Stimulated activated CD4-positive, alpha-beta T cell treated with anti-CD3 and anti-CD28 coated beads, Interleukin-12 subunit alpha, Interleukin-12 subunit beta, amount 100 ng/mL, for 4 hours (primary cell): ENCODE measurements around the gene ORC6.

Experiments
- DNase-seq: peaks from one replicate; pipeline ENCODE4 v3.0.0-alpha.2; 2020

Gene ORC6

DNA sequence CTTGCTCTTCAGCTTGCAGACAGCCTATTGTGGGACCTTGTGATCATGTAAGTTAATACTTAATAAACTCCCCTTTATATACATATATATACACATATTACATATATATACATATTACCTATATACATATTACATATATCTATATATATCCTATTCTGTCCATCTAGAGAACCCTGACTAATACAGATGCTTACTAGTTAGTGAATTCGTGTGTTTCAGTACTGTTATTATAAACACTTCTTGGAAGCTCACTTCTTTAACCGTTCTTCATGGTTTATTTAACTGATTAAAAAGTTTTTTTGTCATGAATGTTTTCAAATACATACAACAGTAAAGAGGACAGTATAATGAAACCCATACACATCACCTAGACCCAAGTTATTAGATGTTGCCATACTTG, 12.6 kb downstream of the ORC6 start:
- no peak for DNase-seq

DNA sequence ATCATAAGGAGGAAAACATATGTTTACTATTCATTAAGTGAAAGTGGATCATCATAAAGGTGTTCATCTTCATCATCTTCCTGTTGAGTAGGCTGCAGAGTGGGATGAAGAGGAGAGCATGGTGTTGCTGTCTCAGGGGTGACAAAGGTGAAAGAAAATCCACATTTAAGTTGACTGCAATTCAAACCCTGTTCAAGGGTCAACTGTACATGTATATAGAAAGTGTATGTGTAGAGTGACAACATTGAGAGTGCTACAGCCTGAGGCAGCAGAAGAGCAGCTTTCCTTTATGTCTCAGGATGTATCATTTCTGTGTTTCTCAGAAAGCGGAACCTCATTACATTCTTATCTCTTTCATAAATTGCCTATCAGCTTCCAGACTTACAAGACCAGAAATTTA, 17.2 kb downstream of the ORC6 start:
- no peak for DNase-seq

DNA sequence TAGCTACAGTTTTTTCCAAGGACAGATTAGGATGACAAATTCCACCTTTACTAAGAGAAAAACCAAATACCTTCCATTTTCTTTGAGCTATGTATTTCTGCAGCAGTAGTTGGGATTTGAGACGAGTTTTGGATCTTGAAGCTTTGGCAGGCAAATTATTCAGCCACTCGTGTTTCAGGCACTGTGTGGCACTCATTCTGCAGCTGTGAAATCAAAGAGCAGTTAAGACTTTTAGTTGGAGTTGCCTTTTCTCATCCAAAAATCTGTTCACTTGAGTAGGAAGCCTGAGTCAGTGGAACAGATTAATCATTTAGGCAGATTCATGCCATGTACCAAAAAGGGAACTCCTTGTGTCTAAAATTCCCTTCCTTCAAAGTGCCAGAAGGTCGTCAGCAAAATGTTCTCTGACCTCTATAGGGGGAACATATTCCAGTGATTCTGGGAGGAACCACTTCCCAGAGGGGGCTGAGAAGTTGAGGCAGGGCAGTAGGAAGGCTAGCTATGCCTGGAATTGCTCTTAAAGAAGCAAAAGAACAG, 20.1 kb downstream of the ORC6 start:
- no peak for DNase-seq

DNA sequence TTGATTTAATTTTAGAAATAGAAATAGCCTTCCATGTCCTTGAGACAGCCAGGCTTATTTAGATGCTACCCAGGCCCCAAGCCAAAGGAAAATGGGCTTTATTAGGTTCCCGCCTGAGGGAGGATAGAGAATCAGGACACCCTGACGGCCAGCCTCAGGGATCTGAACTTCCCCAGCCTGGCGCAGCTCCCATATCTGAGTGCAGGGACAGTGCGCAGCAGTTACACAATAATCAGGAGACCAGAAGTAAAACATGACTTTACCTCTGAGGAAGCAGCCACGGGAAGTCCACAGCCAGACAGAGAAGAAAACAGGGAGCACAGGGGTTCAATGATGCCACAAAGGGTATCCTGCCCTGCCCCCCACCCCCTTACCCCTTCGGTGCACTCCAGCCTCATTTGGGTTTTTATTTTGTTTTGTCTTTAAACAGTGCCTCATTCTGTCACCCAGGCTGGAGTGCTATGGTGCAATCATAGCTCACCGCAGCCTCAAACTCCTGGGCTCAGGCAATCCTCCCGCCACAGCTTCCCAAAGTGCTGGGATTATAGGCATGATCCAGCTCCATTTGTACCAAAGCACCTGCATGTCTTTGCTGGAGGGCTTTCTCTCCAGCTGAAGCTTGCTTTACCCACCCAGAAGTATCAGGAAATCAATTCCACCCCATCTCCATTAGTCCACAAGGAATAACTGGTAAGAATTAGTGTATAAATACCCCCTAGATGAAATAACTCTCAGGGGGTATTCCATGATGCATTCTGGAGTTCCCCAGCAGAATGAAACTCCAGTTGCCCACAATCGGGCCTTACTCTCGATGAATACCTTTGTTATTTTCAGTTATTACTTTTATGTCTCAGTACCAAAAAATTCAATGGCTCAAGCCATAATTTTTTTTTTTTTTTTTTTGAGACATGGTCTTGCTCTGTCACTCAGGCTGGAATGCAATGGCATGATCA, 21.9 kb downstream of the ORC6 start:
- DNase-seq = no peak

DNA sequence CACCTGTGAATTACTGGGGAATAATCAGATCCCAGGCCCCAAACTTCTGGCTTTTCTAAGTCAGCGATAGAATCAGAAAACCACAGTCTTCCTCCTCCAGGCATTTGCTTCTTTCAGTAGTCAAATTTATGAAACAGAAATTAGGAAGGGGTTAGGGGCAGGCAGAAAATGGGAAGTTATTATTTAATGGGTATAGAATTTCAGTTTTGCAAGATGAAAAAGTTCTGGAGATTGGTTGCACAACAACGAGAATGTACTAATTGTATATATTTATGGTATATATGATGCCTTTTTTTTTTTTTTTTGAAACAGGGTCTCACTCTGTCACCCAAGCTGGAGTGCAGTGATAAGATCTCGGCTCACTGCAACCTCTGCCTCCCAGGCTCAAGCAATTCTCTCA, 23.5 kb downstream of the ORC6 start:
- no peak for DNase-seq

DNA sequence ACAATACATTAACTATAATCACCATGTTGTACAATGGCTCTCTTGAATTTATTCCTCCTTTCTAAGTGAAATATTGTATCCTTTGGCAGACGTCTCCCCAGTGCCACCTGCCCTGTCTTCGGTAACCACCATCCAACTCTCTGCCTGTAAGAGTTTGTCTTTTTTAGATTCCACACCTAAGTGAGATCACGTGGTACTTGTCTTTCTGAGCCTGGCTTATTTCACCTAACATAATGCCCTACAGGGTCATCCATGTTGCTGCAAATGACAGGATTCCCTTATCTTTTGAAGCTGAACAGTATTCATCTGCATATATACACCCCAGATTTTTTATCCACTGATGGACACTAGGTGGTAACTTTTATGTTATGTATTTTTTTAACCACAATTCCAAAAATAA, 24.2 kb downstream of the ORC6 start:
- DNase-seq = no peak

DNA sequence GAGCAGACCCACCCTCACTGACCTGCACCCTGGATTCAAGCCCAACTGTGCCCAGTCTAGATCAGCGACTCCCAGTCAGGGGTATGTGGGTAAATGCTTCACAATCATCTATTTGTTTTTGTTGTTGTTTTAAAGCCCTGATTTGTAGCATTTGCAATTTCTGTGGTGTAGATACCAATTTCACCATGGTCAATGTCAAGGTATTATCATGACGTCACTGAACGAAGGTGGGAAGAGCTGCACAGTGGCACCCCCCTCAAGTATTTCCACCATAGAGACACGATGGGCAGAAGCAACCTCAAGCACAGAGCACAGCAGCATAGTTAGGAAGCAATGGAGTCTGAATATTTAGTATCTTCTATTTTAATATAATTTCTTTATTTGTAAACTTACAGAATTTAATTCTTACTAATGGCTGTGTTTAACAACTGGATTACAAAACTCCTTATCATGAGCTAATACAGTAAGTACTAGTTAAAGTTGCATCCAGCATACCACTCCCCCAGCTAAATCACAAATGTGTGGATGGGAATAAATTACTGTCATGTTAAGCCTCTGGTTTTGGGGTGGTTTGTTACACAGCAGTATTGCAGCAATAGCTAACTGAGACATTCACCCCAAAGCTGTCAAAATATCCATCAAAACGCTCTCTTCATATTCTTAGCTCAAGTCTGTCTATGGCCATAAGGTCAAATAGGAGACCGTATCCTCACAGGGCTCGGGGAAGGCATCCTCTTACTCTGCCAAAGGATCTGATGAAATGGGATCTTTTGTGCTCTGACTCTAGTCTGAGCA, 25.5 kb downstream of the ORC6 start:
- no peak for DNase-seq

DNA sequence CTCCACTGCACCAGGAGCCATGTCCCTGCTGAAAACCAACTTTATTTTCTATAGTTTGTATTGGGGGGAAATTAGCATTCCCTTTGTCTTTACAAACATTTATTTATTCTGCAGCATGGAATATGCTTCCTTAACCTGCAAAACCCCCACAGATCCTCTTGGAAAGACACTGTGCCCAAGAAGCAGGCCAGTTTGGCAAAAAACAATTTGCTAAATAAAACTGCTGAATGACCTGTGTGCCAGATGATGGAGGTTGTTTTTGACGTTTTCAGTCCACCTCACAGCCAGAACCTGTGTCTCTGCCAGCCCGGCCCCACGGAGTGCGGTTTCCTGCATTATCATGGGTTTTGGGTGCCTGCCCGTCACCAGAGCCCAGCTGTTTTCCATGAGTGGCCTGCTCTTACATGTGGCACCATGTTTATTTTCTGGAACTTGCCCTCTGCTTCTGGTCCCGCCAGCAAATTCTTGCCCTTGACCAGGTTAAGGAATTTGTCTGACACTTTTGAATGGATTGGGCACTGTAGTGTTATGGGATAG, 26.4 kb downstream of the ORC6 start:
- DNase-seq = no peak

DNA sequence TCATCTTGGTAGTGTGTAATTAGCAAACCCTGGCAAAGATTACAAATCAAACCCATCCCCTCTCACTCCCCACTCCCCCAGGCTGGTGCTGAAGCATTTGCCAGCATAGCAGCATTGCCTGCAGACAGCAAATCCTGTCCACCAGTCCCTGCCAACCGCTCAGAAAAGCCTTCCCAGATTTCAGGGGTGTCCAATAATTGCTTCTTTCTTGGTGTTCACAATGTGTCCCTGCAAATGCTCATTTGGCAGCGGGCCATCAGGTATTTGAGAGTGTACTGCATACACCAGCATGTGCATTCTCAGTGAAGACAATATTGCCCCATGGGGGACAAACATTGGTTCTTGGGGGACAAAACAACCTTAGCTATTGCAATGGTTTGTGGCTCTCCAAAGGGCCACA, 28.2 kb downstream of the ORC6 start:
- no peak for DNase-seq

DNA sequence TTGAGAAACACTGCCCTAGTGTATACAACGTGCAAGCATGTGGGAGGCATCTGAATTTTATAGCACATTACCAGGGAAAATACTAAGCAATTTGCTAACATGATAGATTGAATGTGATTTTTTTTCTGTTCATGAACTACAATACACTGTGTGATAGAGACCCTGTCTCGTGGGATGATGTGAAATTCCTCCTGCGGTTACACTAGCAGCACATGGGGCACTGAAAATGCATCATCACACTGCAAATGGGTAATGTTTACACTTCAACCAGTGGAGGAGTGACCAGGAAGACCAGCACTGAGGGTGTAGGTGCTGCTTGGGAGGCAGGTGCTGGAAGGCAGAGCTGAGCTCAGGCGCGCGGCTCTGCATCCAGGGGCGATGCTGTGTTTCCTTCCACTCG, 28.8 kb downstream of the ORC6 start:
- no peak for DNase-seq

DNA sequence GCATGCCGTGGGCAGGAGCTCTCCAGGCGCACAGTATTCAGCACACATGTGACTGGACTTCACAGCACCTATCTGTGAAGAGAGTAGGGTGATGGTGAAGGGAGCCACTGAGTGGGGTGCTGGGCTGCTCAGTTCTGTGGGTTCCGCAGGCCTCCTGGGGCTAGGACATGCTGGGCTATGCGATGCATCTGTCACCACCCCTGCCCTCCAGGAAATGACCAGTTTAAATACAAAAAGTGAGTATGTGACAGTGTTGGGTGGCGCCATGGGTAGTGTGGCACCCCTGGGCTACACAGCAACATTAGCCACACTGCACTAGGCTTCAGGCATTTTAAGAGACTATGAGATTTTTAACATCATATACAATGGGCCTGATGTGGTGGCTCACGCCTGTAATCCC, 30.1 kb downstream of the ORC6 start:
- DNase-seq = no peak

DNA sequence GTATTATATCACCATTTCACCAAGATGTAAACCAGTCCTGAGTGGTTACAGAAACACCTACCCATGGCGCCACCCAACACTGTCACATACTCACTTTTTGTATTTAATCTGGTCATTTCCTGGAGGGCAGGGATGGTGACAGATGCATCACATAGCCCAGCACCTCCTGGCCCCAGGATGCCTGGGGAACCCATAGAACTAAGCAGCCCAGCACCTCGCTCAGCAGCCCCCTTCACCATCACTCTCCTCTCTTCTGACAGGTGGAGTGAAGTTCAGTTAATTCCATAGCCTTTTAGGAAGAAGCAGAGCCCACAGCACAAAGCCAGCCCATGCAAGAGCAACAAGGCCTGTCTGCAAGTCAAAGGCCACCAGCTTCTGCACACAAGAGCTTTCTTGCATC, 31.2 kb downstream of the ORC6 start:
- DNase-seq = no peak

DNA sequence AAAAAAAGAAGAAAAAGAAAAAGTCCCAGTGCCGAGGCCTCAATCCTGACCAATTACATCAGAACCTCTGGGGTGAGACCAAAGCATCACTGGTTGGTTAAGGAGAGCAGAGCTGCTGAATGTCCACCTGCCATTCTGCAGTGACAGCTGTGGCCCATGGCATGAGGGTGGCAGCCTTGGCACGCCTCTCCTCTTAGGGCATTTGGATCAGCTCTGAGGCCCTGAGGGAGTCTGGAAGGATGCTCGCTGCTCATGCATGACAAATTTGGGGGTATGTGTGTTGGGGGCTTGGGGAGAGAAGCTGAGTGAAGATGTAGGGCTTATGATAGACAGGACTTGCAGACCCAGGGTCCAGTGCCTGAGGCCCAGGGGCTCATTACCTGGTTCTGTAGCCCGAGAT, 32.4 kb downstream of the ORC6 start:
- DNase-seq = no peak

DNA sequence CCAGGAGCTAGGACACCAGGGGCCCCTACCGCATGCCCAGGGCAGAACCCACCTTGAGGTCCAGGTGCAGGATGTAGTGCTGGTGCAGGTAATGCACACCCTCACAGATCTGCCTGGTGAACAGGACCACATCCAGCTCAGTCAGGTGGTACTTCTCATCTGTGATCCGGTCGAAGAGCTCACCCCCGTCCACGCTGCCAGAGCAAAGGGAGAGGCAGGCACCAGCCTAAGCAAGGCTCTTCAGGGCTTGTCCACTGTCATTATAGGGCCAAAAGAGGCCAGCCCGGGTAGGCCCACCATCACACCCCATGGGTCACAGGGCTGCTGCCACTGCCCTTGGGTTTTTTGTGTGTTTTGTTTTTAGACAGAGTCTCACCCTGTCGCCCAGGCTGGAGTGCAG, 37.7 kb downstream of the ORC6 start:
- no peak for DNase-seq

DNA sequence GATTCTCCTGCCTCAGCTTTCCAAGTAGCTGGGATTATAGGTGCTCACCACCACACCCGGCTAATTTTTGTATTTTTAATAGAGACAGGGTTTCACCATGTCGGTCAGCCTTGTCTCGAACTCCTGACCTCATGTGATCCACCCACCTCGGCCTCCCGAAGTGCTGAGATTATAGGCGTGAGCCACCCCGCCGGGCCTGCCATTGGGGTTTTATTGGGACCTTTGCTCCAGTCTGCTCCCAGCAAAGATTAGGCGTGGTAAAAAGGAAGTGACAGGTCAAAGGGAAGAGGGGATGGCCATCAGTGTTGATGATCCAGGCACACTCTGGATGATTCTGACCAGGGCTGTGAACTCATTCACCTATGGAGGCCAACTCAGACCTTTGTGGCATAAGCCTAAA, 38.2 kb downstream of the ORC6 start:
- no peak for DNase-seq

DNA sequence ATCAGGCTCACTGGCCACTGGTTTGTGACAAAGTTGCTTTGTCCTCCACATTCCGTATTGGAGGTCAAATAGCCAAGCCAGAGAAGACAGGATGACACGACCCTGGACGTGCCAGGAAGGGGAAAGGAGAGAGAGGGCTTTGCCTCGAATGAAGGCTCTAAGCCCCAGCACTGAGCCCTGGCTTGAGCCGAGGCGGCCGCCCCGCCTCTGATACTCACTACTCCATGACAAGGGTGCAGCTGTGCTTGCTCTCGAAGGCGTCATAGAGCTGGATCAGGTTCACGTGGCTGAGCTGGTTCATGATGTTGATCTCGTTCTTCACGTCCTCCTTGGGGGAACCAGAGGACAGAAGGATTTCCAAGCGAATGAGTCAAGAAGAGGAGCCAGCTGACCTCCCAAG, 39.3 kb downstream of the ORC6 start:
- no peak for DNase-seq

DNA sequence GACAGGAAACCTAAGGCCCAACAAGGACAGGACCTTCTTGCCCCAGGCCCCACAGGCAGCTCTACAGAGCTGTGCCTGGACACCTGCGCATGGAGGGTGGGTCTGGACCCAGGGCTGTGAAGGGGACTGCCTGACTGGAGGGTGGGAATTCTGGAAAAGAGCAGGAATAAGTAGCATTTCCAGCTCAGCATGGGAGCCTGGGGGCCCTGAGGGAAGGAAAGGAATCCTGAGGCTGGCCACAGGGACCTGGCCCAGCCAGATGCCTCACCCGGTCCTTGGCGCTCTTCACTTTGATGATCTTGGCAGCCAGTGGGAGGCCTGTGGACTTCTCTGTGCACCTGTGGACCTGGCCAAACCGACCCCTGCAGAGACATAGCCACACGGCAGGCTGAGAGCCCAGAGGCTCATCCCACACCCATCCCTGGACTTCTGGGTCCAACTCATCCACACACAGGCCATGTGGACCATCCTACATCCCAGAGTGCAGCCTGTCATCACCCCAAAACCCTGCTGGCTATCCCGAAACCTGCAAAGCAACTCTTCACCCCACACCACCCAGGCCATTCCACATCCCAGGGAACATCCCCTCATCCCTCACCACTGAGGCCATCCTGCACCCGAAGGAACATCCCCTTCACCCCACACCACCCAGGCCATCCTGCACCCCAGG, 40.0 kb downstream of the ORC6 start:
- DNase-seq = no peak

DNA sequence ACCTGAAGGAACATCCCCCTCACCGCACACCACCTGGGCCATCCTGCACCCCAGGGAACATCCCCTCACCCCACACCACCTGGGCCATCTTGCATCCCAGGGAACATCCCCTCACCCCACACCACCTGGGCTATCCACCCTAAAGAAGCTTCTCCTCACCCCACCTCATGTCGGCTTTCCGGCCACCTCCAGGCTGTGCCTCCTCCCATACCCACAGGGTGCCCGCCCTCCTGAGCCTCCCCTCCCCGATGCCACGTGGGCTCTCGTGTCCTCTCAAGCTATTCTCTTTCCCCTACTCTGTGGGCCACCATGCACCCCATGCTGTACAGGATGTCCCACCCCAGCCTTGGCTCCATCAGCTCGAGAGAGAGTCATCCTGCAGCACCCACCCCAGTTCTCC, 40.7 kb downstream of the ORC6 start:
- DNase-seq = no peak

DNA sequence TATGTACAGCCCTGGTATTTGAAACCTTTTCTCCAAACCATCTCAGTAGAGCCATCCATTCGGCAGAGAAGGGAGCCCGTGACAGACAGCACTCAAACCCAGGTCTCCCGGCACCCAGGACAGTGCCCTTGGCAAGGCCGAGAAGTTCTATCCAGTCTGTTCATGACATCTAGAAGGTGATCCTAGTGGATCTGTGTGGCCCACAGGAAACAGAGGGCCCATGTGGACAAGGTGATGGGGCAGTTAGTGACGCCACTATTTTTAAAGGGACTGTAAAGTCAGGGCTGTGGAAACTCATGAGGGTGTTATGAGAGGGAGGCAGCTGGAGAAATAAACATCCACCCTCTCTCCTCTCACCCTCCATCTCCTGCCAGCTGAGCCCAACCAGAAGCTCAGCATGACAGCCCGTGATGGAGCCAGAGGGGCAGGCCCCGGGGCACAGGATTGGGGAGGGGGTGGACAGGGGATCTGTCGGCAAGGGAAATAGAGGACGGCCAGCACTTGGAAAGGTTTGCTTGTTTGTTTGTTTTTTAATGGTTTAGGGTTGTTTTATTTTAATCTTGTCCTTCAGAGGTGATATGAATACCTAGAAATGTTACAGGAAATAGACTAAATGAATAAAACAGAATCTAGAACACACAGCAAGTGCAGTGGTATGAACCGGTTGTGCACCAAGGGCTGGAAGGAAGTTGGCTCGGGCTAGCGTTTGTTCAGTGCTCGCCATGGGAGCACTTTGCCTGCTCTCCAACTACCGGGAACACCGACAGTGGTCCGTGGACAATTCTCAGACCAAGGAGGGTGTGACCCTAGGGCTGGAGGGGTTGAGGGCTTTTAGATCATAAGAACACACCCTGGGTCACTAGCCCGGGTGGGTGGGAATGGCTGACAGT, 41.6 kb downstream of the ORC6 start:
- no peak for DNase-seq

DNA sequence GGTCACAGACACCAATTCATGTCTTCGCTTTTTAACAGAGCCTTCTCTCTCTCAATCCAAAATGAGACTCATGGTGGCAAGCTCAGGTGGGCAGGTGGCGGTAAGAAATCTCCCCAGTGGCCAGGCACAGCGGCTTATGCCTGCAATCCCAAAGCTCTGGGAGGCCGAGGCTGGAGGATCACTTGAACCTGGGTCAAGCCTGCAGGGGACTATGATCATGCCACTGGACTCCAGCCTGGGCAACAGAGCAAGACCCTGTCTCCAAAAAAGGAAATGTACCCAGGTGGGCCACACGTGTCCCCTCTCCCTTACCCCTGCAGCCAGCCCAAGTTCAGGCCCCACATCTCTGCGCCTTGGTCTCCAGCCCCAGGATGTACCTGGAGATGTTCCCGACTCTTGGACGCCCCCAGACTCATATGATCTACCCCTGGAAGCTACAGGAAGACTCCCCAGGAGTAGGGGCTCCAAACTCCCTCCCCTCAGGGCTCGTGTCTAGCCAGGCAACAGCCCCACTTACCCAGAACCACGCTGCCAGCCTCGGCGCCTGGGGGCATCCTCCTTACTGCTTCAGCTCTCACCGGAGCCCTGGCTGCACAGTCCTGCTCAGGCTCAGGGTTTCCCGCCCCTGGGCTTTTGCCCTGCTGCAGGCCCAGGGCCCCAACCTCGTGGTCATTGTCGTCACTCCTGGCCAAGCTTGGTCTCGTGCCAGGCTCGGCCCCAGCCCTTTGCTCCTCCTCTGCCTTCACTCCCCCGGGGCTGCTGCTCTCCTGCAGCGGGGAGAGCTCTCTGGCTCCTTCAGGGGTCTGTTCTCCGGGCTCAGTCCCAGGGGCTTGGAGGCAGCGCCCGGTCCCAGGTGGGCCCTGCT, 42.5 kb downstream of the ORC6 start:
- DNase-seq = no peak

DNA sequence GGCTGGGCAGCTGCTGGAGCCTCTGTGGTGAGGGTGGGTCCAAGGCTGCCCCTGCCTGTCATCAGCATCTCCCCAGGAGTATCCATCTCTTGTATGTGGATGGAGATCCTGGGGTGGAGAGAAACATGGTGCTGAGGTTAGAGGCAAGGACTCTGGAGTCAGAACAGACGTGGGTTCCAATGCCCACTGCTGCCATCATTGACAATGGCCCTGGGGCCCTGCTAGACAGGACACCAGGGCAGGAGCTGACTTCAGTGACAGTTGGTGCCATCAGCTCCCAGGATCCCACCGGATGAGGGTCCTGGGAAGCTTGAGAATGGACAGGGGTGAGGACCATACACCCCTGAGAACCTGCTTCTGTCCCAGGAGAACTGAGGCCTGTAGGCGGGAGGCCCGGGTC, 43.1 kb downstream of the ORC6 start:
- no peak for DNase-seq
